Smooth muscle cell (in vitro differentiated cells): ENCODE results near the gene GTSE1. TPM values are rescaled to one million over a fixed set of nuclear protein-coding genes. Genes with fewer than 3 reads are reported as not detected.
A peak's percentile ranks its signal among the peaks of the same experiment; 100 is the strongest.

Source experiments
- DNase-seq: peaks from one replicate; lab custom pipeline; 2025; ENCODE audit not compliant: unreplicated experiment; lab: John Stamatoyannopoulos, UW
- H2AFZ ChIP-seq: fragments of 200-600 bp; sonication (generic); 2 replicates; pipeline ENCODE4 v1.6.0; 2016; ENCODE audit warnings: antibody characterized with exemption, low read depth, mild to moderate bottlenecking
- H3F3A ChIP-seq: fragments of 200-600 bp; sonication (generic); 2 replicates; pipeline ENCODE4 v1.6.0; 2017; ENCODE audit warnings: antibody characterized with exemption, low read depth
- H3K27ac ChIP-seq: fragments of 200-600 bp; sonication (generic); 2 replicates; pipeline ENCODE4 v1.5.1; 2016; ENCODE audit warnings: low read depth, mild to moderate bottlenecking
- H3K27me3 ChIP-seq: fragments of 200-600 bp; sonication (generic); 2 replicates; pipeline ENCODE4 v1.6.1; 2016; ENCODE audit warnings: low read depth, mild to moderate bottlenecking
- H3K36me3 ChIP-seq: fragments of 200-600 bp; sonication (generic); 2 replicates; pipeline ENCODE4 v1.5.1; 2016; ENCODE audit warnings: low read depth
- H3K4me1 ChIP-seq: fragments of 200-600 bp; sonication (generic); 2 replicates; pipeline ENCODE4 v1.5.1; 2016; ENCODE audit warnings: low read depth
- H3K4me2 ChIP-seq: fragments of 200-600 bp; sonication (generic); 2 replicates; pipeline ENCODE4 v1.6.0; 2016; ENCODE audit warnings: mild to moderate bottlenecking
- H3K4me3 ChIP-seq: fragments of 200-600 bp; sonication (generic); 2 replicates; pipeline ENCODE4 v1.5.1; 2016; ENCODE audit warnings: mild to moderate bottlenecking
- H3K79me2 ChIP-seq: fragments of 200-600 bp; sonication (generic); 2 replicates; pipeline ENCODE4 v1.6.0; 2016; ENCODE audit warnings: low read depth, mild to moderate bottlenecking
- H3K9ac ChIP-seq: fragments of 200-600 bp; sonication (generic); 2 replicates; pipeline ENCODE4 v1.6.0; 2016; ENCODE audit warnings: low read depth
- H3K9me3 ChIP-seq: fragments of 200-600 bp; sonication (generic); replicated peaks from 2 replicates; pipeline ENCODE4 v1.5.1; 2016; ENCODE audit warnings: low read depth
- H4K20me1 ChIP-seq: fragments of 200-600 bp; sonication (generic); 2 replicates; pipeline ENCODE4 v1.6.0; 2016; ENCODE audit warnings: low read depth
- WGBS: methylation state at CpG from one replicate; pipeline ENCODE4 v1.1.7; 2016; ENCODE audit warnings: low lambda C conversion rate; 5-methylcytosine and 5-hydroxymethylcytosine counted together
- polyA plus RNA-seq: library from polyadenylated mRNA; unstranded; fragments of >200 nt; fragmentation: Nextera tagmentation; extraction: Ambion mirVana; gene quantifications from 2 replicates; pipeline ENCODE4 v1.2.1, GENCODE V29; 2016
- total RNA-seq: library from RNA; depleted of rRNA; stranded (reverse); fragments of >200 nt; gene quantifications from 2 replicates; pipeline ENCODE4 v1.2.3, GENCODE V29; 2014
- TF ChIP-seq, protein P1 (sequence below): fragments of 200-600 bp; sonication (generic); IDR thresholded peaks from 2 replicates; pipeline ENCODE4 v1.5.1; 2017; ENCODE audit warnings: borderline replicate concordance, mild to moderate bottlenecking, antibody characterized with exemption; ENCODE audit not compliant: insufficient read depth, poor library complexity, severe bottlenecking

The GTSE1 gene
- total and polyA plus RNA-seq, 2 experiments from 2014 or later = 3.6 to 6.8 TPM

DNA sequence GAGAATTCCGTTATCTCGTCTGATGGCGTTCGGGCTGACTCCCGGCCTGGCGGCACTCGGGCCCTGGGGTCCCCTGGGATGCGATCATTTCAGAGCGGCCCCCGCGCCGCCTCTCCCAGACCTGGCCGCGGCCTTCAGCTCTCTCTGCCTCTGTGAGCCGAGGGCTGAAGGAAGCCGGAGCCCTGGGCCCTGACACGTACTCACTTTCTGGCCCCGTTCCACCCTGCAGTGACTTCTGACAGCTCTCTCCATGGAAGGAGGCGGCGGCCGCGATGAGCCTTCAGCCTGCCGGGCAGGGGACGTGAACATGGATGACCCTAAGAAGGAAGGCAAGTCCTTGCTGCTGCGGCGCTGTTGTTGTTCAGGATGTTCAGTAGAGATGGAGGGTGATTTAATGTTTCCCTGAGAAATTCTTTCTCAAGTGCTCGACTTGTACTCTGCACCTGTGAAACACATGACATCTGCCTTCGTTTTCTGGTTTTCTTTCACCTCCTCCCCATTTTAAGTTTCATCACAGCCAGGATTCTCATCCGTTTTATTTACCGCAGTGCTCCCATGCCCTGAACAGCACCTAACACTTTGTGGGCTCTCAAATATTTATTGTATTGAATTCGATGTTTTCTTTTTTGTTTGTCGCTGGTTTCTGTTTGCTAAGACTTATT lies 612 bp downstream of the GTSE1 start:
- Histone ChIP-seq H3K4me3 (peak overlapping the region; percentile 73), H2AFZ (peak overlapping the region; percentile 87), H3F3A (no peaks in the 10 kb centered on the region), H3K79me2 (peaks cover 46% of the 10 kb centered on the region), H3K27ac (no peak overlapping the region), H3K9me3 (no peaks in the 10 kb centered on the region), H4K20me1 (no peaks in the 10 kb centered on the region), H3K9ac (peak overlapping the region; percentile 58), H3K4me2 (peak overlapping the region; percentile 96), H3K36me3 (no peaks in the 10 kb centered on the region), H3K4me1 (peaks cover 4% of the 10 kb centered on the region), H3K27me3 (no peaks in the 10 kb centered on the region)
- TF ChIP-seq, protein P1, sequence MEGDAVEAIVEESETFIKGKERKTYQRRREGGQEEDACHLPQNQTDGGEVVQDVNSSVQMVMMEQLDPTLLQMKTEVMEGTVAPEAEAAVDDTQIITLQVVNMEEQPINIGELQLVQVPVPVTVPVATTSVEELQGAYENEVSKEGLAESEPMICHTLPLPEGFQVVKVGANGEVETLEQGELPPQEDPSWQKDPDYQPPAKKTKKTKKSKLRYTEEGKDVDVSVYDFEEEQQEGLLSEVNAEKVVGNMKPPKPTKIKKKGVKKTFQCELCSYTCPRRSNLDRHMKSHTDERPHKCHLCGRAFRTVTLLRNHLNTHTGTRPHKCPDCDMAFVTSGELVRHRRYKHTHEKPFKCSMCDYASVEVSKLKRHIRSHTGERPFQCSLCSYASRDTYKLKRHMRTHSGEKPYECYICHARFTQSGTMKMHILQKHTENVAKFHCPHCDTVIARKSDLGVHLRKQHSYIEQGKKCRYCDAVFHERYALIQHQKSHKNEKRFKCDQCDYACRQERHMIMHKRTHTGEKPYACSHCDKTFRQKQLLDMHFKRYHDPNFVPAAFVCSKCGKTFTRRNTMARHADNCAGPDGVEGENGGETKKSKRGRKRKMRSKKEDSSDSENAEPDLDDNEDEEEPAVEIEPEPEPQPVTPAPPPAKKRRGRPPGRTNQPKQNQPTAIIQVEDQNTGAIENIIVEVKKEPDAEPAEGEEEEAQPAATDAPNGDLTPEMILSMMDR = no peak
- WGBS = 6% methylated on average over 32 of the region's 32 CpGs
- DNase-seq = no peak

DNA sequence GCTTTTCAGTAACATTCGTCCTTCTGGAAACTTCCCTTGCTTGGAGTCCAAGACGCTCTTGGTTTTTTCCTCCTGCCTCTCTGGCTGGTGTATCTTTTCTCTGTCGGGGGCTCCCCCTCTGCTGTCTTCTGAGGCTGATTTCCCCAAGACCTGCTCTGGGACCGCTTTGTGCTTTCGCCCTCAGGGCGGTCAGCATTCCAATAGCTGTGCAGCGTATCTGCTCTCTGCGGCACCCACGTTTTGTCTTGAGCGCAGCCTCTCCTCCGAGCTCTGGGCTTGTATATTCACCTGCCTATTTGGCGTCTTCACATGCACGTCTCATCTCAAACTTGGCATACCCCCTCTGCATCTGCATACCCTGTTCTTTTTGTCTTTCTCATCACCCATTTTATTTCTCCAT lies 2.4 kb downstream of the GTSE1 start:
- no peak overlapping the region for H3K4me3 ChIP-seq
- no peak overlapping the region for H3K4me2 ChIP-seq
- H3K27ac ChIP-seq = no peak overlapping the region
- 93% methylated on average over 13 of the region's 13 CpGs for WGBS
- H3K4me1 ChIP-seq = peaks cover 4% of the 10 kb centered on the region
- H3K36me3 ChIP-seq = no peaks in the 10 kb centered on the region
- H3K9ac ChIP-seq = no peak overlapping the region
- TF ChIP-seq, protein P1 = no peak
- H3K27me3 ChIP-seq = no peaks in the 10 kb centered on the region
- H3K9me3 ChIP-seq = no peaks in the 10 kb centered on the region
- peaks cover 61% of the 10 kb centered on the region for H3K79me2 ChIP-seq
- no peak for DNase-seq
- no peak overlapping the region for H2AFZ ChIP-seq
- no peaks in the 10 kb centered on the region for H4K20me1 ChIP-seq
- H3F3A ChIP-seq = no peaks in the 10 kb centered on the region

- no peak overlapping the region for H3K27ac ChIP-seq
- H3K9ac ChIP-seq = no peak overlapping the region
- peaks cover 70% of the 10 kb centered on the region for H3K79me2 ChIP-seq
- no peak overlapping the region for H3K4me3 ChIP-seq
- no peak overlapping the region for H2AFZ ChIP-seq
- no peaks in the 10 kb centered on the region for H3K36me3 ChIP-seq
- H3F3A ChIP-seq = no peaks in the 10 kb centered on the region
- no peak overlapping the region for H3K4me2 ChIP-seq
- H3K9me3 ChIP-seq = no peaks in the 10 kb centered on the region
- 98% methylated on average over 7 of the region's 7 CpGs for WGBS
- TF ChIP-seq, protein P1 = no peak
- H3K27me3 ChIP-seq = no peaks in the 10 kb centered on the region
- H3K4me1 ChIP-seq = peaks cover 4% of the 10 kb centered on the region
- no peaks in the 10 kb centered on the region for H4K20me1 ChIP-seq
- DNase-seq = no peak
Observed at GRCh38 chr22:46300491-46300890, 3.8 kb downstream of the GTSE1 start.
